ENCODE results near the gene FHOD3.
"Not testable (repeated sequence)": the region's sequence is repeated elsewhere in the genome, so short reads cannot be mapped to it uniquely, and the experiment has no call there.

FHOD3 gene

GRCh38 chr18:36718705-36719328, 421.3 kb downstream of the FHOD3 start:
- TF ChIP-seq, protein P1, sequence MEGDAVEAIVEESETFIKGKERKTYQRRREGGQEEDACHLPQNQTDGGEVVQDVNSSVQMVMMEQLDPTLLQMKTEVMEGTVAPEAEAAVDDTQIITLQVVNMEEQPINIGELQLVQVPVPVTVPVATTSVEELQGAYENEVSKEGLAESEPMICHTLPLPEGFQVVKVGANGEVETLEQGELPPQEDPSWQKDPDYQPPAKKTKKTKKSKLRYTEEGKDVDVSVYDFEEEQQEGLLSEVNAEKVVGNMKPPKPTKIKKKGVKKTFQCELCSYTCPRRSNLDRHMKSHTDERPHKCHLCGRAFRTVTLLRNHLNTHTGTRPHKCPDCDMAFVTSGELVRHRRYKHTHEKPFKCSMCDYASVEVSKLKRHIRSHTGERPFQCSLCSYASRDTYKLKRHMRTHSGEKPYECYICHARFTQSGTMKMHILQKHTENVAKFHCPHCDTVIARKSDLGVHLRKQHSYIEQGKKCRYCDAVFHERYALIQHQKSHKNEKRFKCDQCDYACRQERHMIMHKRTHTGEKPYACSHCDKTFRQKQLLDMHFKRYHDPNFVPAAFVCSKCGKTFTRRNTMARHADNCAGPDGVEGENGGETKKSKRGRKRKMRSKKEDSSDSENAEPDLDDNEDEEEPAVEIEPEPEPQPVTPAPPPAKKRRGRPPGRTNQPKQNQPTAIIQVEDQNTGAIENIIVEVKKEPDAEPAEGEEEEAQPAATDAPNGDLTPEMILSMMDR (IDR thresholded peaks at IDR 0.05; ENCODE audit: control insufficient read depth, extremely low read depth, insufficient read depth), result no peak
- no peak overlapping the region for H3K4me3 ChIP-seq (ENCODE audit: low read depth, low read length)
- no peak for DNase-seq (ENCODE audit: low read depth)

- TF ChIP-seq, protein P1 (IDR thresholded peaks at IDR 0.05; ENCODE audit: control insufficient read depth, extremely low read depth, insufficient read depth), result no peak
- H3K4me3 ChIP-seq (ENCODE audit: low read depth, low read length), result no peak overlapping the region
- DNase-seq (ENCODE audit: low read depth), result no peak
These were observed 422.1 kb downstream of the FHOD3 start for GRCh38 chr18:36719630-36720029.

- not testable (repeated sequence) for DNase-seq (ENCODE audit: low read depth); H3K4me3 ChIP-seq (ENCODE audit: low read depth, low read length)
These were observed 423.8 kb downstream of the FHOD3 start for GRCh38 chr18:36721351-36721750.

DNA sequence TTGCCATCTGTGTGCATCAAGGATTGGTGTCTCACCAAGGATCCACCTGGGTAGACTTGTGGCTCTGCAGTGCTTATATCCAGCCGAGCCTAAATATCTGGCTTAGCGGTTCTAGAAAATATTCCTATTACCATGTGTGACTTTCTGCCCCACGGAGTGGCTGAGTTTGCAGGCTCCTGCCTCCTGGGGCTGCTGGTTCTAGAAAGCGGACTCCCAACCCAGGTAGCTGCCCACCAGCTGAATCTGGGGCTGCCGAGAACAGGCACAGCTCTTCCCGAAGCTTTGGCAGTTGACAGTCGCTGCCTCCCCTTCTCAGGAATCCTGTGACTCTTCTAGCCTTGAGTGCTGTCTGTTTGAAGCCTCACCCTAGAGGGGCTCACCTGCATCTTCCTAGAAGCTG, 426.7 kb downstream of the FHOD3 start:
- TF ChIP-seq, protein P1 (IDR thresholded peaks at IDR 0.05; ENCODE audit: control insufficient read depth, extremely low read depth, insufficient read depth), result no peak
- DNase-seq (ENCODE audit: low read depth), result no peak
- no peak overlapping the region for H3K4me3 ChIP-seq (ENCODE audit: low read depth, low read length)

GRCh38 chr18:36724591-36725001, 427.1 kb downstream of the FHOD3 start:
- no peak overlapping the region for H3K4me3 ChIP-seq (ENCODE audit: low read depth, low read length)

GRCh38 chr18:36728345-36728744, 430.8 kb downstream of the FHOD3 start:
- no peak overlapping the region for H3K4me3 ChIP-seq (ENCODE audit: low read depth, low read length)
- TF ChIP-seq, protein P1 (IDR thresholded peaks at IDR 0.05; ENCODE audit: control insufficient read depth, extremely low read depth, insufficient read depth), result no peak
- DNase-seq (ENCODE audit: low read depth), result no peak

More at GRCh38 chr18:36724591-36725001, 427.1 kb downstream of the FHOD3 start:
- TF ChIP-seq, protein P1 (IDR thresholded peaks at IDR 0.05; ENCODE audit: control insufficient read depth, extremely low read depth, insufficient read depth), result no peak
- no peak for DNase-seq (ENCODE audit: low read depth)

- H3K4me3 ChIP-seq (ENCODE audit: low read depth, low read length), result no peak overlapping the region
- TF ChIP-seq, protein P1 (IDR thresholded peaks at IDR 0.05; ENCODE audit: control insufficient read depth, extremely low read depth, insufficient read depth), result no peak
- DNase-seq (ENCODE audit: low read depth), result no peak
These were observed 431.7 kb downstream of the FHOD3 start for GRCh38 chr18:36729197-36729596.

Measured in LNCaP clone FGC (cell line).